HepG2 (cell line): ENCODE results near the gene TNFRSF25. TPM values are rescaled to one million over a fixed set of nuclear protein-coding genes. Genes with fewer than 3 reads are reported as not detected.

Experiments
- CHCHD3 ChIP-seq: sonication (generic); formaldehyde crosslinking; IDR thresholded peaks from 2 replicates; pipeline ENCODE4 v1.8.0; 2022; ENCODE audit warnings: mild to moderate bottlenecking, missing genetic modification reagents, moderate library complexity
- CHD2 ChIP-seq: IDR thresholded peaks from 2 replicates; pipeline ENCODE4 v1.6.1; 2011; ENCODE audit warnings: low read depth, low read length, improper control_type of control experiment
- MTF2 ChIP-seq: sonication (generic); formaldehyde crosslinking; IDR thresholded peaks from 2 replicates; pipeline ENCODE4 v1.5.0; 2020; ENCODE audit warnings: missing genetic modification reagents, borderline replicate concordance
- MXI1 ChIP-seq: IDR thresholded peaks from 3 replicates; pipeline ENCODE4 v1.6.1; 2012; ENCODE audit warnings: low read depth, low read length, inconsistent platforms, borderline replicate concordance
- RAD51 ChIP-seq: fragments of 450-650 bp; IDR thresholded peaks from 2 replicates; pipeline ENCODE4 v1.6.1; 2016; ENCODE audit warnings: borderline replicate concordance
- REPIN1 ChIP-seq: sonication (generic); formaldehyde crosslinking; IDR thresholded peaks from 2 replicates; pipeline ENCODE4 v1.8.0; 2022; ENCODE audit warnings: missing genetic modification reagents, low read depth, mild to moderate bottlenecking, borderline replicate concordance
- RXRB ChIP-seq: IDR thresholded peaks from 2 replicates; pipeline ENCODE4 v1.6.1; 2016; ENCODE audit warnings: borderline replicate concordance, missing genetic modification reagents, missing compliant biosample characterization
- SETDB1 ChIP-seq: sonication (generic); formaldehyde crosslinking; IDR thresholded peaks from 2 replicates; pipeline ENCODE4 v1.5.1; 2020; ENCODE audit warnings: missing genetic modification reagents, mild to moderate bottlenecking, borderline replicate concordance
- SP1 ChIP-seq, 2 experiments: fragments of 450-650 bp in 1 of 2; sonication (generic) in 1 of 2; formaldehyde crosslinking in 1 of 2; IDR thresholded peaks; 2 replicates each; pipeline versions ENCODE4 v1.4.0 to v1.6.1; 2016 to 2020; ENCODE audit warnings: missing genetic modification reagents in 1 of 2
- TAF1 ChIP-seq: sonication (generic); formaldehyde crosslinking; IDR thresholded peaks from 2 replicates; pipeline ENCODE4 v1.4.0; 2020; ENCODE audit warnings: missing genetic modification reagents
- TGIF2 ChIP-seq: IDR thresholded peaks from 2 replicates; pipeline ENCODE4 v1.6.1; 2016; ENCODE audit warnings: control low read depth, missing compliant biosample characterization
- TSC22D2 ChIP-seq: sonication (generic); formaldehyde crosslinking; IDR thresholded peaks from 2 replicates; pipeline ENCODE4 v1.5.1; 2020; ENCODE audit warnings: missing genetic modification reagents, mild to moderate bottlenecking, borderline replicate concordance
- ZMAT3 ChIP-seq: sonication (generic); formaldehyde crosslinking; conservative IDR thresholded peaks from 2 replicates; pipeline ENCODE4 v1.7.0; 2021; ENCODE audit warnings: missing genetic modification reagents
- ZNF546 ChIP-seq: sonication (generic); formaldehyde crosslinking; conservative IDR thresholded peaks from 2 replicates; pipeline ENCODE4 v1.8.1; 2023; ENCODE audit warnings: mild to moderate bottlenecking, missing genetic modification reagents
- ZNF563 ChIP-seq: sonication (generic); formaldehyde crosslinking; IDR thresholded peaks from 2 replicates; pipeline ENCODE4 v1.8.0; 2022; ENCODE audit warnings: mild to moderate bottlenecking, moderate library complexity, missing genetic modification reagents
- ZNF614 ChIP-seq: IDR thresholded peaks from 2 replicates; pipeline ENCODE4 v1.6.1; 2018; ENCODE audit warnings: missing biosample characterization, missing genetic modification reagents, inconsistent platforms, borderline replicate concordance
- ZNF619 ChIP-seq: sonication (generic); formaldehyde crosslinking; IDR thresholded peaks from 2 replicates; pipeline ENCODE4 v1.4.0; 2020; ENCODE audit warnings: mild to moderate bottlenecking, missing genetic modification reagents
- ZNF766 ChIP-seq: sonication (generic); formaldehyde crosslinking; IDR thresholded peaks from 2 replicates; pipeline ENCODE4 v1.5.0; 2020; ENCODE audit warnings: missing genetic modification reagents, borderline replicate concordance
- polyA plus RNA-seq, 8 experiments: library from polyadenylated mRNA; depleted of rRNA in 3 of 8; stranded (reverse) in 7 of 8; unstranded in 1 of 8; fragments of >200 nt; fragmentation: Illumina TruSeq in 4 of 8; extraction: Trizol in 4 of 8; gene quantifications; 2 replicates each; pipeline versions ENCODE4 v1.2.1 to v1.2.3, GENCODE V29; 2011 to 2016; ENCODE audit warnings: low read depth in 4 of 8, missing spikeins in 1 of 8, mixed read lengths in 1 of 8; ENCODE audit not compliant: insufficient read depth in 1 of 8
- total RNA-seq, 5 experiments: library from RNA; depleted of rRNA; stranded (reverse); fragments of >200 nt; fragmentation: Illumina TruSeq; extraction: Trizol; gene quantifications; 2 replicates each; pipeline ENCODE4 v1.2.3, GENCODE V29; 2016; ENCODE audit warnings: low read depth in 1 of 5
- TF ChIP-seq, protein P1 (sequence below): sonication (generic); formaldehyde crosslinking; IDR thresholded peaks from 2 replicates; pipeline ENCODE4 v1.5.1; 2020; ENCODE audit warnings: mild to moderate bottlenecking, missing genetic modification reagents, borderline replicate concordance
- TF ChIP-seq, protein P2 (sequence below): sonication (generic); formaldehyde crosslinking; IDR thresholded peaks from 2 replicates; pipeline ENCODE4 v1.4.0; 2020; ENCODE audit warnings: missing genetic modification reagents, low read depth, mild to moderate bottlenecking, borderline replicate concordance
- TF ChIP-seq, protein P3 (sequence below): sonication (generic); formaldehyde crosslinking; IDR thresholded peaks from 2 replicates; pipeline ENCODE4 v1.5.1; 2020; ENCODE audit warnings: missing genetic modification reagents, mild to moderate bottlenecking, borderline replicate concordance
- TF ChIP-seq, protein P4 (sequence below): sonication (generic); formaldehyde crosslinking; IDR thresholded peaks from 2 replicates; pipeline ENCODE4 v1.8.1; 2023; ENCODE audit warnings: mild to moderate bottlenecking, missing genetic modification reagents
- TF ChIP-seq, protein P5 (sequence below): sonication (generic); formaldehyde crosslinking; IDR thresholded peaks from 2 replicates; pipeline ENCODE4 v1.4.0; 2020; ENCODE audit warnings: missing genetic modification reagents, borderline replicate concordance

TNFRSF25 gene
- total and polyA plus RNA-seq, 2 of the 13 experiments (the other 11 are each of a cell fraction or from before 2014, with no cell fraction given), result 1.4 to 1.5 TPM

DNA sequence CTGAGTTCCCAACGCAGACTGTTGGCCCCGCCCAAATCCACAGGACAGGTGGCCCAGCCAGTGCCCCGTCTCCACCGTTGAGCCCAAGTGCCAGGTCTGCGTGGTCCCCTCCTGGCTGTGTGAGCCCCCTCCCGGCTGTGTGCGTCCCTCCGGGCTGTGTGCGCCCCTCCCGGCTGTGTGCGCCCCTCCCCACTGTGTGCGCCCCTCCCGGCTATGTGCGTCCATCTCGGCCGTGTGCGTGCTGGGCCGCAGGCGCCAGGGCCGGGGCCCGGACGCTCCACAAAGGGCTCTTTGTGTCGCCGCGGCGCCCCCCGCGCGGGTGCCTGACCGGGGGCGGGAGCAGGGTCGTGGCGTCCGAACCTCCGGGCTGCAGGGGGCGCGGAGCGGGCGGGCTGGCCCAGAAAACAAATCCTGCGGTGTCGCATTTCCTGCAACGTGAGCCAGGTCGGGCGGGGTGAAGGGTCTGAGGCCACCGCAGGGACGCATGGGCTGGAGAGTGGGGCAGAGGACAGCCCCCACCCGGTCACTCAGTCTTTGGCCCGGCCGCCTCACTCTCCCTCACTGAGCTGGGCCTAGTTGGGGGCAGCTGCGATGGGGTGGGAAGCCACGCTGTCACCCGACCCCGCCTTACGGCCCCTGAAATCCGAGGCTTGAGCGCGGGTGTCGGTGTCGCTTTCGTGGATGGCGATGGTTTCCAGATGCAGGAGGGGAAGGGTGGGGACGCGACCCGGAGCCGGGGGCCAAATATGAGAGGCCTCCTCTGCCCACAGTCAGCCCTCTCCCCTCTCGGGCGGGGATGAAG is 18.8 kb downstream of the TNFRSF25 start (continued):
- peak; percentile 73 for TF ChIP-seq ZMAT3 (CRISPR knock-in tag)
- TF ChIP-seq, protein P1, sequence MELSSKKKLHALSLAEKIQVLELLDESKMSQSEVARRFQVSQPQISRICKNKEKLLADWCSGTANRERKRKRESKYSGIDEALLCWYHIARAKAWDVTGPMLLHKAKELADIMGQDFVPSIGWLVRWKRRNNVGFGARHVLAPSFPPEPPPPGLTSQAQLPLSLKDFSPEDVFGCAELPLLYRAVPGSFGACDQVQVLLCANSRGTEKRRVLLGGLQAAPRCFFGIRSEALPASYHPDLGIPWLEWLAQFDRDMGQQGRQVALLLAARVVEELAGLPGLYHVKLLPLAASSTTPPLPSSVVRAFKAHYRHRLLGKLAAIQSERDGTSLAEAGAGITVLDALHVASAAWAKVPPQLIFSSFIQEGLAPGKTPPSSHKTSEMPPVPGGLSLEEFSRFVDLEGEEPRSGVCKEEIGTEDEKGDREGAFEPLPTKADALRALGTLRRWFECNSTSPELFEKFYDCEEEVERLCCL (CRISPR knock-in tag), result no peak; the same call in none of the 2 replicates
- no peak; the same call in 2 of the 3 replicates for TF ChIP-seq MXI1
- TF ChIP-seq TAF1 (CRISPR knock-in tag), result peak; percentile 43
- TF ChIP-seq SP1 (IDR thresholded peaks at IDR 0.05), result no peak
- TF ChIP-seq SP1 (CRISPR knock-in tag; IDR thresholded peaks at IDR 0.05), result peak; percentile 30; the same call in 1 of the 2 replicates
- TF ChIP-seq, protein P2, sequence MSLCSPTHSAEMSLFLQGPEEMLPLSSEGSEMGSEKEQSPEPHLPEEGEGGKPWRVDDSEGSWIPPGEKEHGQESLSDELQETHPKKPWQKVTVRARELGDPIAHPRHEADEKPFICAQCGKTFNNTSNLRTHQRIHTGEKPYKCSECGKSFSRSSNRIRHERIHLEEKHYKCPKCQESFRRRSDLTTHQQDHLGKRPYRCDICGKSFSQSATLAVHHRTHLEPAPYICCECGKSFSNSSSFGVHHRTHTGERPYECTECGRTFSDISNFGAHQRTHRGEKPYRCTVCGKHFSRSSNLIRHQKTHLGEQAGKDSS, result peak; percentile 65; the same call in 1 of the 2 replicates
- TF ChIP-seq, protein P3, sequence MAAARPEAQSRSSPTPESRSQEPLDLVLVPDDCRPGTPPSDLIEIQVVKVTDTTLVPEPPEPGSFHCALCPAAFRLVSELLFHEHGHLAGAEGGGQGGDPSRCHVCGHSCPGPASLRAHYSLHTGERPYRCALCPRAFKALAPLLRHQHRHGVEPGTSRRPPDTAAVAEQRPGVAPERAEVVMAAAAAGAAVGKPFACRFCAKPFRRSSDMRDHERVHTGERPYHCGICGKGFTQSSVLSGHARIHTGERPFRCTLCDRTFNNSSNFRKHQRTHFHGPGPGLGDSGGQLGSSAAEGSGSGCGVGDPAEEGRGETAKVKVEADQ (CRISPR knock-in tag), result peak; percentile 85
- TF ChIP-seq MTF2 (CRISPR knock-in tag), result no peak
- TF ChIP-seq RXRB (CRISPR knock-in tag), result peak; percentile 80
- peak; percentile 74; the same call in 1 of the 2 replicates for TF ChIP-seq ZNF546 (CRISPR knock-in tag)
- TF ChIP-seq, protein P4, sequence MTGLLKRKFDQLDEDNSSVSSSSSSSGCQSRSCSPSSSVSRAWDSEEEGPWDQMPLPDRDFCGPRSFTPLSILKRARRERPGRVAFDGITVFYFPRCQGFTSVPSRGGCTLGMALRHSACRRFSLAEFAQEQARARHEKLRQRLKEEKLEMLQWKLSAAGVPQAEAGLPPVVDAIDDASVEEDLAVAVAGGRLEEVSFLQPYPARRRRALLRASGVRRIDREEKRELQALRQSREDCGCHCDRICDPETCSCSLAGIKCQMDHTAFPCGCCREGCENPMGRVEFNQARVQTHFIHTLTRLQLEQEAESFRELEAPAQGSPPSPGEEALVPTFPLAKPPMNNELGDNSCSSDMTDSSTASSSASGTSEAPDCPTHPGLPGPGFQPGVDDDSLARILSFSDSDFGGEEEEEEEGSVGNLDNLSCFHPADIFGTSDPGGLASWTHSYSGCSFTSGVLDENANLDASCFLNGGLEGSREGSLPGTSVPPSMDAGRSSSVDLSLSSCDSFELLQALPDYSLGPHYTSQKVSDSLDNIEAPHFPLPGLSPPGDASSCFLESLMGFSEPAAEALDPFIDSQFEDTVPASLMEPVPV (CRISPR knock-in tag), result peak; percentile 65; the same call in 1 of the 2 replicates
- peak; percentile 89 for TF ChIP-seq ZNF563
- no peak for TF ChIP-seq RAD51
- no peak for TF ChIP-seq SETDB1 (CRISPR knock-in tag)
- TF ChIP-seq ZNF766 (CRISPR knock-in tag), result peak; percentile 85
- TF ChIP-seq TSC22D2 (CRISPR knock-in tag), result peak; percentile 67; the same call in 1 of the 2 replicates
- TF ChIP-seq REPIN1 (CRISPR knock-in tag), result peak; percentile 92
- peak; percentile 34; the same call in 1 of the 2 replicates for TF ChIP-seq CHCHD3 (CRISPR knock-in tag)
- TF ChIP-seq ZNF614 (CRISPR knock-in tag), result 0 out of 2 replicates have a peak, but pooled peaks have one; percentile 36
- TF ChIP-seq TGIF2, result peak; percentile 22; the same call in 1 of the 2 replicates
- TF ChIP-seq, protein P5, sequence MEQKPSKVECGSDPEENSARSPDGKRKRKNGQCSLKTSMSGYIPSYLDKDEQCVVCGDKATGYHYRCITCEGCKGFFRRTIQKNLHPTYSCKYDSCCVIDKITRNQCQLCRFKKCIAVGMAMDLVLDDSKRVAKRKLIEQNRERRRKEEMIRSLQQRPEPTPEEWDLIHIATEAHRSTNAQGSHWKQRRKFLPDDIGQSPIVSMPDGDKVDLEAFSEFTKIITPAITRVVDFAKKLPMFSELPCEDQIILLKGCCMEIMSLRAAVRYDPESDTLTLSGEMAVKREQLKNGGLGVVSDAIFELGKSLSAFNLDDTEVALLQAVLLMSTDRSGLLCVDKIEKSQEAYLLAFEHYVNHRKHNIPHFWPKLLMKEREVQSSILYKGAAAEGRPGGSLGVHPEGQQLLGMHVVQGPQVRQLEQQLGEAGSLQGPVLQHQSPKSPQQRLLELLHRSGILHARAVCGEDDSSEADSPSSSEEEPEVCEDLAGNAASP (CRISPR knock-in tag), result peak; percentile 83; the same call in 1 of the 2 replicates
- no peak for TF ChIP-seq CHD2
- TF ChIP-seq ZNF619 (CRISPR knock-in tag), result no peak
